VCaP (cell line): ENCODE measurements around the gene DNAI2.

Experiments
- H3K27ac ChIP-seq: fragments of 450-650 bp; 2 replicates; pipeline ENCODE4 v1.5.1; 2017
- TF ChIP-seq, protein P1 (sequence below): fragments of 450-650 bp; conservative IDR thresholded peaks from 2 replicates; pipeline ENCODE4 v1.5.1; 2017; ENCODE audit warnings: mild to moderate bottlenecking, moderate library complexity

Gene DNAI2

DNA sequence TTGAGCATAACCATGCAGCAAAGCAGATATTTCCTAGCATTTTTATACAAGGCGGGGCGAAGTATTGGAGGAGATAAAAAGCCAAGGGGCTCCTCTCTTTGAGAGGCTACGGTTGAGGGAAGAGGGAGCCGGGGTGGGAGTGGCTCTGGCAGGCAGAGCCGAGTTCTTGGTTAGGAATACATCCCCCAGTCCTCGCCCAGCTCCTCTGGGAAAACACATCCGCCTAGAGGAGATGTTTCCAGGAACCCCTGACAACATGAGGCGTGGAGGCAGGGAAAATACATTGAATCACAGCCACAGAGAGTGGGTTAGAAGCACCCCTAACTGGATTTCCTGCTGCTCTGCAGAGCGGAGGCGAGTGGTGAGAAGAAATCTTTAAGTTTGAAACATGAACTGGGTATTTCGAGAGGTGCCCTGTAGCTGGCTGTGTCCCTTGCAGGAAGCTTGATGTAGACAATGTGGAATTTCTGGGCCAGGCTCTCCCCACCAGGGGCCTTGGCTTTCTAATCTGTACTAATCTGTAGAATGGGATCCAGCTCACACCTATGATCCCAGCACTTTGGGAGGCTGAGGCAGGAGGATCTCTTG lies 33.3 kb upstream of the DNAI2 start:
- TF ChIP-seq, protein P1, sequence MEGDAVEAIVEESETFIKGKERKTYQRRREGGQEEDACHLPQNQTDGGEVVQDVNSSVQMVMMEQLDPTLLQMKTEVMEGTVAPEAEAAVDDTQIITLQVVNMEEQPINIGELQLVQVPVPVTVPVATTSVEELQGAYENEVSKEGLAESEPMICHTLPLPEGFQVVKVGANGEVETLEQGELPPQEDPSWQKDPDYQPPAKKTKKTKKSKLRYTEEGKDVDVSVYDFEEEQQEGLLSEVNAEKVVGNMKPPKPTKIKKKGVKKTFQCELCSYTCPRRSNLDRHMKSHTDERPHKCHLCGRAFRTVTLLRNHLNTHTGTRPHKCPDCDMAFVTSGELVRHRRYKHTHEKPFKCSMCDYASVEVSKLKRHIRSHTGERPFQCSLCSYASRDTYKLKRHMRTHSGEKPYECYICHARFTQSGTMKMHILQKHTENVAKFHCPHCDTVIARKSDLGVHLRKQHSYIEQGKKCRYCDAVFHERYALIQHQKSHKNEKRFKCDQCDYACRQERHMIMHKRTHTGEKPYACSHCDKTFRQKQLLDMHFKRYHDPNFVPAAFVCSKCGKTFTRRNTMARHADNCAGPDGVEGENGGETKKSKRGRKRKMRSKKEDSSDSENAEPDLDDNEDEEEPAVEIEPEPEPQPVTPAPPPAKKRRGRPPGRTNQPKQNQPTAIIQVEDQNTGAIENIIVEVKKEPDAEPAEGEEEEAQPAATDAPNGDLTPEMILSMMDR = no peak
- no peak overlapping the region for H3K27ac ChIP-seq

DNA sequence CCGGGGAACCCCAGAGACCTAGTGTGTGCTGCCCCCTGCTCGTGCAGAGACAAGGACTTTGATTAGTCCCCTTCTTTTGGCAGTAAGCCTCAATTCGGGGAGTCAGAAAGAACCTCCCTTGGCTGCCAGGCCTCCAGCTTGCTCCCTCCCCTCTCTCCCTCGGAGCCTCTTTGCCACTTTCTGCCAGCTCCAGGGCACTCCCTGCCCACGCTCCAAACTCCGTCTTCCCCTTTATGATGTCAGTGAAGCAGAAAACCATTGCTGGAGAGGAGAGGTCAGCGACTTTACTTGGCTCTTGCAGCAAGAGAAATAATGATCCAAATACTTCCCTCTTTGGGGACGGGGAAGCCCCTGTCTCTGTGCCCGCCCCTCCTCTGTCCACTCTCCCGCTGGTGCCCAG lies 32.6 kb upstream of the DNAI2 start:
- TF ChIP-seq, protein P1 = no peak
- H3K27ac ChIP-seq = no peak overlapping the region

DNA sequence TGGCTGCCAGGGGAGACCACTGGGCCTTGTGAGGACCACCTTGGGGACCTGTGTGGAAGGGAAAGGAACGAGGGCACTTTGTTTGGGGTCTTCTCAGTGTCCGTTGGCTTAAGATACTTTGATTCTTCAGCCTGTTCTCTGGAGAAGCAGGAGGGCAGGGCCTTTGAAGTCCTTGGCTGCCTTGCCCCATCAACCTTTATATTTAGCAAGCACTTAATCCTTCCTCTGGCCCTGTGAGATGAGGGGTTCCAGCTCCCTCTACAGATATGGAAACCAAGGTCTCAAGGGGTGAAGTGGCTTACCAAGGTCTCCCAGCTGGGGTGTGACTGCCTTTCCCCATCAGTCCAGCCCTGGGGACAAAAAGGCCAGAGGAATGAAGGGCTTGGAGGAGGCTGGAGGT lies 32.2 kb upstream of the DNAI2 start:
- H3K27ac ChIP-seq = no peak overlapping the region
- TF ChIP-seq, protein P1 = no peak

DNA sequence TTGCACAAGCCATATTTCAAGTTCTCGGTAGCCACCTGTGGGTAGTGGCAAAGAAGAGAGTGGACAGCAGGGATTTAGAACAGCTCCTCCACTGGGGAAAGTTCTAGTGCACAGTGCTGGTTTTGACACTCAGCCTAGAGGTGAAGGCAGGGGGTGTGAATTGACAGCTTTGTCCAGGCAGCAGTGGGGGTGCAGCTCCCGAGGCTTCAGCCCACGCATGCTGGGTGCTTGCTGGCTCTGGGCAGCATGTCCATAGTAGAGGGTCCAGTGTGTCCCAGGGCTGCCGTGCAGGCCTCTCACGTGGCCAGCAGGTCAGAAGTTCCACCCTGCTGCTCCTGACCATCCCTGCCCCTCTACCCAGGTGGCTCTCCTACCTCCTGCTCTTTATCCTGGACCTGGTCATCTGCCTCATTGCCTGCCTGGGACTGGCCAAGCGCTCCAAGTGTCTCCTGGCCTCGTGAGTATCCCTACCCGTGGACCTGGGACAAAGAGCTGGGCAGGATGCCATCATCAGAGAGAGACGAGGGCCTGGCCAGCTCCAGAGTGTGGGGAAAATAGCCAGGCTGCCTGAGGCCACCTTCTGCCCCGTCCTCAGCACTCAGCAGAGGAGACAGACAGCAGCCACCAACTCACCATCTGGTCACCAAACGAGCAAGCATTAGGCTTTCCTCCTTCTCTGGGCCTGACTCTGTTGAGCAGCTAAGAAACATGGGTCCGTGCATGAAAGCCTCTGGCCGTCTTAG lies 30.9 kb upstream of the DNAI2 start:
- TF ChIP-seq, protein P1 = no peak
- H3K27ac ChIP-seq = no peak overlapping the region

DNA sequence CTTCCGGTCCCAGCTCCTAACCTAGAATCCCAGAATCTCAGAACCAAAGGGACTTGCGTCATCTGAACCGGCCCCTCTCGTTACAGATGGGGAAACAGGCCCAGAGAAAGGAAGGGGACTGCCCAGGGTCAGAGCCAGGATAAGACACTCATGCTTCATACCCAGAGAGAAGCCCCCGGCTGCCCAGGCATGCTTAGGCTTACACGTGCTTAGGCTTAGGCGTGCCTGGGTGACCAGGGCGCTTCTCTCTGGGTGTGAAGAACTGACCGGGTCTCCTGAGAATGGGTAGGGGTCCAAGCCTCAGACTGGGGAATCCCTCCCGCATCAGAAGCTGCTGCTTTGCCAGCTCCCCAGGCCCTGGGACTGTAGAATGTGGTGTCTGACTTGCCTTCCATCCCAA lies 29.9 kb upstream of the DNAI2 start:
- TF ChIP-seq, protein P1 = no peak
- no peak overlapping the region for H3K27ac ChIP-seq

DNA sequence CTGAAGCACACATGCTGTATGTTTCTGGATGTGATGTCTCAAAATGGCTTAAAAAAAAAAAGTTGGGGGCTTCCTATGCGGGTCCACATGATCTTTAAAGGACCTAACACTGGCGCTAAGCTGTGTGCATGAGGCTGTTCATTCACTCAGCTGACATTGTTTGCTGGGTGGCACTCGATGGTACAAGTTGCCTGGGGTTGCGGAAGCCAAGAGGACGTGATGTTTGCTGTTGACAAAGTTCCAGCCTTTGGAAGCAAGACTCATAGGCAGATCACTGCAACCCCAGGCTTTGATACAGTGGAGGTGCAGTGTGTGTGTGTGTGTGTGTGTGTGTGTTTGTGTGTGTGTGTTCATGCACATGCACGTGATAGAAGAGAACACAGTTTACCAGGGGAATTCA lies 29.5 kb upstream of the DNAI2 start:
- no peak overlapping the region for H3K27ac ChIP-seq
- TF ChIP-seq, protein P1 = no peak

DNA sequence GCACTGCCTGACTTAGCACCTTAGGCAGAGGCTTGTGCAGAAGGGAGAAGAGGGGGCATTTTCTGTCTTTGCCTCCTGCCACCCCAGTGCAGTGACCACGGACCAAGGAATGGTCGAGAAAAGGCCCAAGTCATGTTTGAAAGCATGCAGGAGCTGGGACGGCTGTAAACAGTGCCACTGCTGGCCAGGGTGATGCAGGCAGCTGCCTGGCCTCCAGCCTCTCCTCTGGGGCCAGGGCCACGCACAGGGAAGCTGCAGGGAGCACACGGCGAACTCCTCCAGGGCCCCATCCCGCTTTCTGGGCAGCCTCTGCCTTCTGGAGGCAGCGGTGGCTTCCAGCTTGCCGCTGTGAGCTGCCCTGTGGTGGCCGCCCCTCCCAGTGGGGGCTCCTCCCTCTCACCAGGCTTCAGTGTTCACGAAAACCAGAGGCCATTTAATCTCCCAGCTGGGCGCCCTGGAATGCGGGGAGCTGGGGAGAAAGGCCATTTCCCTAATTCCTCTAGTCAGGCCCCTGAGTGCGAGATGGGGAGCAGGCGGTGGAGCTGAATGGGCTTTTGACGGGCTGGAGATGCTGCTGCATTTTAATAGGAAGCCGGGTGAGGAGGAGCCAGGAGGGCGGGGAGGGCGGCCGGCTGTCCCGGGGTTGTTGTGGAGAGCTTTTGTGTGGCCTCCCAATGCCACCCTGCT lies 28.7 kb upstream of the DNAI2 start:
- H3K27ac ChIP-seq = no peak overlapping the region
- TF ChIP-seq, protein P1 = no peak
